OCI-LY7 (cell line): Measurements from ENCODE around the gene AUTS2.

Experiments used
- CTCF ChIP-seq: fragments of 200-600 bp; sonication (generic); conservative IDR thresholded peaks from 2 replicates; pipeline ENCODE4 v1.5.1; 2014; ENCODE audit warnings: mild to moderate bottlenecking, antibody characterized with exemption, low read length, moderate library complexity, mixed read lengths
- EZH2phosphoT487 ChIP-seq: fragments of 200-600 bp; sonication (generic); IDR thresholded peaks from 2 replicates; pipeline ENCODE4 v1.6.1; 2018; ENCODE audit warnings: low read depth, borderline replicate concordance, mild to moderate bottlenecking, mixed run types, antibody characterized with exemption, low read length, moderate library complexity, mixed read lengths

- TF ChIP-seq CTCF, result no peak
- no peak for TF ChIP-seq EZH2phosphoT487
These were observed 465.1 kb downstream of the AUTS2 start for GRCh38 chr7:70063371-70063770.
